GM12873 (cell line): ENCODE measurements around the gene LYRM1.

Experiments used
- CTCF ChIP-seq: IDR thresholded peaks from 2 replicates; pipeline ENCODE4 v1.5.1; 2012; ENCODE audit warnings: low read depth, mild to moderate bottlenecking, moderate library complexity, low read length, control low read depth; ENCODE audit not compliant: insufficient read depth; ENCODE audit errors: missing control alignments

Gene LYRM1

DNA sequence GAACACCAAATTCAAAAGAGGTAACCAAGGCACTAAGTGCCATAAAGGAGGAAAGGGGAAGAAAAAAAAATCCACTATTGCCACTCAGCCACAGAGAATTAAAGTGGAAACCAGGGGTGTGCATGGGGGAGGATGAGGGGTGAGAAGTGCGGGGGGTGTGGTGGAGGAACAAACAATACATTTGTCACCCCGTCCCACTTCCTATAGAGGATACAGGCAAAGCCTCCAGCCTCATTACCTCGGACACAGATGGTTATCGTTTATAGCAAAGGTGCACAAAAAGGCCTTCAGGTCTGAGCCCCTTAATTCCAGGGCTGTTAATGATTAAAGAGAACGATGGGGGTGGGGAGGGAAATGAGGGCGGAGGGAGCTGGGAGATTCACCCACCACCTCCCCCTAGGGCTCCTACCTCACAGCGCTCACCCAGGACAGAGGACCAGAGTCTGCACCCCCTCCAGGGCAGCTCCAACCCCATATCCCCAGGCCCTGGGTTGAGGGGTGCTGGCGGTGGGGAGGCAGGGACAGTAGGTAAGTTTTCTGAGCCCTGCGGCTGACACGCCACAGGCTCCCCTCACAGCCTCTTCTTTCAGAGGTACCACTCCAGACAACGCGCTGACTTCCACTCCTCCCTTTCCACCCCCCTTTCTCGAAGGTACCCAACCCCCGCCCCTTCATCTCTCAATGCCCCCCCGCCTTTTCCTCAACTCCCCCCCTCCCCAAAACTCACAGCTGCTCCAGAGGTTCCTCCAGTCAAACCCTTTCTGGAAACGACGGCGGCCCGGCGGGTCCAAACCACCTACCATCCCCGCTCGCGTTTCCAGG lies 883 bp upstream of the LYRM1 start:
- TF ChIP-seq CTCF: no peak

- no peak for TF ChIP-seq CTCF
Observed at GRCh38 chr16:20901068-20901435, 481 bp downstream of the LYRM1 start.

DNA sequence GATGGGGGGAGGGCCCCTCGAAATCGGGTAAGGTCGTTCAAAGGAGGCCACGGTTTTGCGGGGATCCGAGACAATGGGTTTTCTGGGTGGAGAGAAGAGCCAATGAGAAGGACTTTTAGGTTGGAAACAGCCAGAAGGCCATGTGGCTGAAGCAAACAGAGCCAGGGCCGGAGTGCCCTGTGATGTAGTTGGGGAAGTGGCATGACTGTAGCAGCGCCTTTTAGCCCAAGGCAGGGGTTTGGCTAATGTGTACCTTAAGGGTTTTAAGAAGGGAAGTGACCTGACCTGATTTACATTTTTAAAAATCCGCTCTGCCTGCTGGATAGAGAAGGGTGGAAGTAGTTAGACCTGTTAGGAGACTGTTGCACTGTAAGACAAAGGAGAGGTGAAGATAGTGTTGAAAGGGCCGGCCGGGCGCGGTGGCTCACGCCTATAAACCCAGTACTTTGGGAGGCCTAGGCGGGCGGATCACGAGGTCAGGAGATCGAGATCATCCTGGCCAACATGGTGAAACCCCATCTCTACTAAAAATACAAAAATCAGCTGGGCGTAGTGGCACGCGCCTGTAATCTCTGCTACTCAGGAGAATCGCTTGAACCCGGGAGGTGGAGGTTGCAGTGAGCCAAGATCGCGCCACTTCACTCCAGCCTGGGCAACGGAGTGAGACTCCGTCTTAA lies 1.0 kb downstream of the LYRM1 start:
- TF ChIP-seq CTCF: no peak

- no peak for TF ChIP-seq CTCF
Observed at GRCh38 chr16:20902426-20902825, 1.9 kb downstream of the LYRM1 start.

DNA sequence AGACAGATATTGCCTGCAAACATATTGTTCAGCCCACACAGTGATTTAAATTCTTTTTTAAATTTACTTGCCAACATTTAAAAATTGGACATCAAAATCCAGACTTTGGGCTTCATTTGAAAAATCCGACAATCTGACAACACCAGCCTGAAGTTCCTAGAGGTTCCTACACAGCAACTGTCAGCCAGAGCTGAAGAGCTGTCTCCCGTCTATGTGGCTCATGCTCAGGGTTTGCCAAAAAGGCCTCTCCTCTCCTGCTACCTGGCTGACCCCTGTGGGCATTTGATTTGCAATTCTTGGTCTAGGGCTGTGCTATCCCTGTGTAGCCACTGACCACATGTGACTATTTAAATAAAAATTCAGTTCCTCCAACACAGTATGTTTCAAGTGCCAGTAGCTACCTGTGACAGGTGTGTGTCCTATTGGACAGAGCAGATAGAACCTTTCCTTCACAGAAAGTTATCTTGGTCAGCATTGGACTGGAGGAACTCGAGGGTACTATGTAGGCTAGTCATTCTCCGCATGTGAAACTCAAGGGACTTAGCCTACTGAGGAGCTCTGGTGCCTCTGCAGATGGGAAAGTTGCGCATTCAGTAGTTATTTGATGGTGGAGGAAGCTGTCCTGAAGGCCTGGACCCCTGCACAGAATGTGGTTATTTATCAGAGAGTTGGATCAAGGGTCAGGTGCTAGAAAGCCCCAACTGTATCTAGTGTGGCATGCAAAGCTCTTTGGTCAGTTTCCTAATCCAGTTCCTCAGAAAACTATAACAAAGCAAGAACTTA lies 2.7 kb downstream of the LYRM1 start:
- TF ChIP-seq CTCF: no peak

- TF ChIP-seq CTCF: no peak
Observed at GRCh38 chr16:20903899-20904506, 3.4 kb downstream of the LYRM1 start.
